ENCODE data around the gene OCIAD2. TPM values are rescaled to one million over a fixed set of nuclear protein-coding genes. Genes with fewer than 3 reads are reported as not detected.

Gene OCIAD2
- total RNA-seq, 1 donor from 2014 or later = 108 TPM

GRCh38 chr4:48914311-48914710 lies 7.7 kb upstream of the OCIAD2 start:
- peaks cover 14% of the 10 kb centered on the region for H3K27me3 Mint-ChIP-seq
- no peak for TF ChIP-seq CTCF (IDR thresholded peaks at IDR 0.05; ENCODE audit: unreplicated experiment)
- no peak overlapping the region for H3K4me3 Mint-ChIP-seq (ENCODE audit: low read depth)
- H3K27ac Mint-ChIP-seq = no peak overlapping the region
- no peak for DNase-seq (ENCODE audit: low spot score, unreplicated experiment)
- H3K36me3 Mint-ChIP-seq (ENCODE audit: insufficient read depth) = no peaks in the 10 kb centered on the region
- no peaks in the 10 kb centered on the region for H3K4me1 Mint-ChIP-seq (ENCODE audit: low read depth)
- H3K9me3 Mint-ChIP-seq (ENCODE audit: low read depth) = no peaks in the 10 kb centered on the region

GRCh38 chr4:48913346-48913745 lies 6.8 kb upstream of the OCIAD2 start:
- no peak for DNase-seq (ENCODE audit: low spot score, unreplicated experiment)
- no peaks in the 10 kb centered on the region for H3K4me1 Mint-ChIP-seq (ENCODE audit: low read depth)
- no peaks in the 10 kb centered on the region for H3K9me3 Mint-ChIP-seq (ENCODE audit: low read depth)
- no peak overlapping the region for H3K4me3 Mint-ChIP-seq (ENCODE audit: low read depth)
- H3K36me3 Mint-ChIP-seq (ENCODE audit: insufficient read depth) = no peaks in the 10 kb centered on the region
- no peak overlapping the region for H3K27ac Mint-ChIP-seq
- H3K27me3 Mint-ChIP-seq = peaks cover 14% of the 10 kb centered on the region
- no peak for TF ChIP-seq CTCF (IDR thresholded peaks at IDR 0.05; ENCODE audit: unreplicated experiment)

- TF ChIP-seq CTCF (IDR thresholded peaks at IDR 0.05; ENCODE audit: unreplicated experiment) = no peak
- peaks cover 14% of the 10 kb centered on the region for H3K27me3 Mint-ChIP-seq
- H3K4me3 Mint-ChIP-seq (ENCODE audit: low read depth) = no peak overlapping the region
- H3K27ac Mint-ChIP-seq = no peak overlapping the region
- no peaks in the 10 kb centered on the region for H3K36me3 Mint-ChIP-seq (ENCODE audit: insufficient read depth)
- no peak for DNase-seq (ENCODE audit: low spot score, unreplicated experiment)
- H3K4me1 Mint-ChIP-seq (ENCODE audit: low read depth) = no peaks in the 10 kb centered on the region
- no peaks in the 10 kb centered on the region for H3K9me3 Mint-ChIP-seq (ENCODE audit: low read depth)
These were observed 5.8 kb upstream of the OCIAD2 start for GRCh38 chr4:48912349-48912748.

GRCh38 chr4:48910511-48910910 lies 3.9 kb upstream of the OCIAD2 start:
- Mint-ChIP-seq H3K27me3 (peaks cover 8% of the 10 kb centered on the region), H3K9me3 (ENCODE audit: low read depth) (no peaks in the 10 kb centered on the region), H3K4me1 (ENCODE audit: low read depth) (peaks cover 7% of the 10 kb centered on the region), H3K27ac (no peak overlapping the region), H3K36me3 (ENCODE audit: insufficient read depth) (no peaks in the 10 kb centered on the region), H3K4me3 (ENCODE audit: low read depth) (no peak overlapping the region)
- TF ChIP-seq CTCF (IDR thresholded peaks at IDR 0.05; ENCODE audit: unreplicated experiment) = no peak
- no peak for DNase-seq (ENCODE audit: low spot score, unreplicated experiment)

- Mint-ChIP-seq H3K4me3 (ENCODE audit: low read depth) (no peak overlapping the region), H3K27me3 (peaks cover 8% of the 10 kb centered on the region), H3K27ac (no peak overlapping the region), H3K9me3 (ENCODE audit: low read depth) (no peaks in the 10 kb centered on the region), H3K36me3 (ENCODE audit: insufficient read depth) (peaks cover 3% of the 10 kb centered on the region), H3K4me1 (ENCODE audit: low read depth) (peaks cover 15% of the 10 kb centered on the region)
- TF ChIP-seq CTCF (IDR thresholded peaks at IDR 0.05; ENCODE audit: unreplicated experiment) = no peak
- DNase-seq (ENCODE audit: low spot score, unreplicated experiment) = no peak
These were observed 3.1 kb upstream of the OCIAD2 start for GRCh38 chr4:48909697-48910096.
